ENCODE results near the gene DHCR24.

The DHCR24 gene

GRCh38 chr1:54800041-54800898 lies 86.7 kb downstream of the DHCR24 start:
- no peak for DNase-seq (ENCODE audit: low read depth in 2 of 2)
